HepG2 (cell line): ENCODE results near the gene TUBG1. TPM values are rescaled to one million over a fixed set of nuclear protein-coding genes. Genes with fewer than 3 reads are reported as not detected.

Experiments
- BRCA1 ChIP-seq: sonication (generic); formaldehyde crosslinking; IDR thresholded peaks from 2 replicates; pipeline ENCODE4 v1.4.0; 2020; ENCODE audit warnings: missing genetic modification reagents
- CEBPB ChIP-seq: IDR thresholded peaks from 2 replicates; pipeline ENCODE4 v1.6.1; 2011; ENCODE audit warnings: low read depth, low read length, improper control_type of control experiment, borderline replicate concordance
- HES4 ChIP-seq: sonication (generic); formaldehyde crosslinking; IDR thresholded peaks from 2 replicates; pipeline ENCODE4 v1.9.0; 2021; ENCODE audit warnings: mild to moderate bottlenecking, missing genetic modification reagents, borderline replicate concordance
- KDM3A ChIP-seq: IDR thresholded peaks from 2 replicates; pipeline ENCODE4 v1.6.1; 2018; ENCODE audit warnings: low read depth, missing compliant biosample characterization
- MNT ChIP-seq: fragments of 450-650 bp; IDR thresholded peaks from 2 replicates; pipeline ENCODE4 v1.6.1; 2016
- RBM22 ChIP-seq: fragments of 200-400 bp; formaldehyde crosslinking; optimal IDR thresholded peaks from 2 replicates; pipeline ENCODE3; 2017; ENCODE audit warnings: mild to moderate bottlenecking, low read length, moderate library complexity
- SATB2 ChIP-seq: sonication (generic); formaldehyde crosslinking; IDR thresholded peaks from 2 replicates; pipeline ENCODE4 v1.5.0; 2020; ENCODE audit warnings: missing genetic modification reagents
- SOX6 ChIP-seq, 2 experiments: fragments of 450-650 bp in 1 of 2; sonication (generic) in 1 of 2; formaldehyde crosslinking in 1 of 2; IDR thresholded peaks; 2 replicates each; pipeline versions ENCODE4 v1.4.0 to v1.6.1; 2017 to 2020; ENCODE audit warnings: antibody characterized with exemption in 1 of 2, mild to moderate bottlenecking in 1 of 2, missing genetic modification reagents in 1 of 2
- ZBTB40 ChIP-seq, 2 experiments: fragments of 450-650 bp in 1 of 2; sonication (generic) in 1 of 2; formaldehyde crosslinking in 1 of 2; IDR thresholded peaks; 2 replicates each; pipeline versions ENCODE4 v1.6.1 to v1.8.0; 2016 to 2022; ENCODE audit warnings: antibody characterized with exemption in 1 of 2, mild to moderate bottlenecking in 1 of 2, missing genetic modification reagents in 1 of 2
- ZBTB43 ChIP-seq: sonication (generic); formaldehyde crosslinking; conservative IDR thresholded peaks from 2 replicates; pipeline ENCODE4 v1.4.0; 2020; ENCODE audit warnings: missing genetic modification reagents
- ZNF615 ChIP-seq: sonication (generic); formaldehyde crosslinking; IDR thresholded peaks from 2 replicates; pipeline ENCODE4 v1.5.0; 2020; ENCODE audit warnings: mild to moderate bottlenecking, missing genetic modification reagents, borderline replicate concordance
- ZNF703 ChIP-seq: sonication (generic); formaldehyde crosslinking; IDR thresholded peaks from 2 replicates; pipeline ENCODE4 v1.5.1; 2020; ENCODE audit warnings: missing genetic modification reagents, mild to moderate bottlenecking, moderate library complexity, borderline replicate concordance
- ZNF780A ChIP-seq: sonication (generic); formaldehyde crosslinking; IDR thresholded peaks from 2 replicates; pipeline ENCODE4 v1.8.0; 2022; ENCODE audit warnings: mild to moderate bottlenecking, missing genetic modification reagents, moderate library complexity
- ZSCAN12 ChIP-seq: sonication (generic); formaldehyde crosslinking; IDR thresholded peaks from 2 replicates; pipeline ENCODE4 v1.9.0; 2021; ENCODE audit warnings: mild to moderate bottlenecking, missing genetic modification reagents
- polyA plus RNA-seq, 8 experiments: library from polyadenylated mRNA; depleted of rRNA in 3 of 8; stranded (reverse) in 7 of 8; unstranded in 1 of 8; fragments of >200 nt; fragmentation: Illumina TruSeq in 4 of 8; extraction: Trizol in 4 of 8; gene quantifications; 2 replicates each; pipeline versions ENCODE4 v1.2.1 to v1.2.3, GENCODE V29; 2011 to 2016; ENCODE audit warnings: low read depth in 4 of 8, missing spikeins in 1 of 8, mixed read lengths in 1 of 8; ENCODE audit not compliant: insufficient read depth in 1 of 8
- total RNA-seq, 5 experiments: library from RNA; depleted of rRNA; stranded (reverse); fragments of >200 nt; fragmentation: Illumina TruSeq; extraction: Trizol; gene quantifications; 2 replicates each; pipeline ENCODE4 v1.2.3, GENCODE V29; 2016; ENCODE audit warnings: low read depth in 1 of 5
- TF ChIP-seq, protein P1 (sequence below): sonication (generic); IDR thresholded peaks from 2 replicates; pipeline ENCODE4 v1.6.1; 2016; ENCODE audit warnings: low read depth, borderline replicate concordance

TUBG1 gene
- total and polyA plus RNA-seq, 2 of the 13 experiments (the other 11 are each of a cell fraction or from before 2014, with no cell fraction given), result 74.1 to 137 TPM

DNA sequence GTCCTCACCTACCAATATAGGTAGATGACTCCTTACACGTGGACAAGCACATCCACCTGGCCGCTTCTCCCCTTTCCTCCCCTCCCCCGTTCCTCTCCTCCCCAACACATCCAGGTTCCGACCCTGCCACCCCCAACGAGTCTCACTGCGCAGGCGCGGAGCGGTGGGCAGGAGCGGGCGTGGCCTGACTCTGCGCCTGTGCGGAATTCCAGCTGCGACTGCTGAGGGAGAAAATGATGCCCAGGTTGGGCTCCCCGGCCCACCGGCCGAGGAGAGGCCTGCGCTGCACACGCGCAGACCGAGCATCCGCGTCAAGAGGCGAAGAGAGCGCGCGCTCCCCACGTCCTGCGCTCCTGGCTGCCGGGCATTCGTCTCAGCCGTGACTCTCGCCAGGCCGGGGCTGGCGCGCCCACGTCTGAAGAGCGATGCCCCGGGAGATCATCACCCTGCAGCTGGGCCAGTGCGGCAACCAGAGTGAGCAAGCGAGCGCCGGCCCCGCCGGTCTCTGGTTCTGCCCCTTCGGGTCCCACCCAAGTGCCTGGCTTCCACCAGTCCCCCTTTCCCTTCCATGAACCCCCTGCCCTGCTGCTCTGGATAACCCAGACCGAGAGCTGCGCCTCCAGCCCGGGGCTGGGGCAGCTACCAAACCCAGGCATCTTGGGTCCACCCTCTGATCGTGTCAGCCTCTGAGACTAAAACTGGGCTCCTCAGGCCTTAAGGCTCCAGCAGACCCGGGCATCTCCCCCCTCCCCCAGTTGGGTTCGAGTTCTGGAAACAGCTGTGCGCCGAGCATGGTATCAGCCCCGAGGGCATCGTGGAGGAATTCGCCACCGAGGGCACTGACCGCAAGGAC, 49.8 kb downstream of the TUBG1 start, which contains the start of gene TUBG2 (continued):
- TF ChIP-seq HES4 (CRISPR knock-in tag) (peak; percentile 94), CEBPB (no peak), ZNF780A (no peak; the same call in 1 of the 2 replicates), MNT (no peak), ZNF615 (CRISPR knock-in tag) (no peak), ZBTB43 (CRISPR knock-in tag) (0 out of 2 replicates have a peak, but pooled peaks have one; percentile 44), KDM3A (CRISPR knock-in tag) (0 out of 2 replicates have a peak, but pooled peaks have one; percentile 50), SOX6 (IDR thresholded peaks at IDR 0.05) (no peak), SOX6 (CRISPR knock-in tag; IDR thresholded peaks at IDR 0.05) (peak; percentile 72), ZBTB40 (IDR thresholded peaks at IDR 0.05) (no peak), ZBTB40 (CRISPR knock-in tag; IDR thresholded peaks at IDR 0.05) (no peak; the same call in 1 of the 2 replicates), ZSCAN12 (CRISPR knock-in tag) (no peak), ZNF703 (CRISPR knock-in tag) (no peak), BRCA1 (CRISPR knock-in tag) (no peak; the same call in 1 of the 2 replicates), RBM22 (no peak), SATB2 (CRISPR knock-in tag) (no peak)
- TF ChIP-seq, protein P1, sequence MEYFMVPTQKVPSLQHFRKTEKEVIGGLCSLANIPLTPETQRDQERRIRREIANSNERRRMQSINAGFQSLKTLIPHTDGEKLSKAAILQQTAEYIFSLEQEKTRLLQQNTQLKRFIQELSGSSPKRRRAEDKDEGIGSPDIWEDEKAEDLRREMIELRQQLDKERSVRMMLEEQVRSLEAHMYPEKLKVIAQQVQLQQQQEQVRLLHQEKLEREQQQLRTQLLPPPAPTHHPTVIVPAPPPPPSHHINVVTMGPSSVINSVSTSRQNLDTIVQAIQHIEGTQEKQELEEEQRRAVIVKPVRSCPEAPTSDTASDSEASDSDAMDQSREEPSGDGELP, result peak; percentile 91; the same call in 1 of the 2 replicates
